Upper lobe of left lung (tissue), 6 donors: ENCODE data around the gene KIF22. TPM values are rescaled to one million over a fixed set of nuclear protein-coding genes. Genes with fewer than 3 reads are reported as not detected.
A peak's percentile ranks its signal among the peaks of the same experiment; 100 is the strongest.

Source experiments
- ATAC-seq, 2 donors: fragments of 200-7000 bp; cut with Tn5 transposase; one replicate each; pipeline ENCODE4 v1.9.1; 2022; ENCODE audit warnings: mild to moderate bottlenecking in 2 of 2, moderate library complexity in 2 of 2; ENCODE audit not compliant: low FRiP score in 2 of 2
- DNase-seq, 2 donors: peaks; one replicate each; pipeline ENCODE4 v3.0.0-alpha.2; 2019 to 2020
- H3K27ac ChIP-seq, 4 donors: fragments of 200-600 bp; sonication (generic); one replicate each; pipeline ENCODE4 v1.5.1; 2016 to 2019
- H3K27me3 ChIP-seq, 4 donors: fragments of 200-600 bp; sonication (generic); one replicate each; pipeline ENCODE4 v1.5.1; 2017 to 2019
- H3K36me3 ChIP-seq, 4 donors: fragments of 200-600 bp; sonication (generic); one replicate each; pipeline ENCODE4 v1.5.1; 2016 to 2019
- H3K4me1 ChIP-seq, 4 donors: fragments of 200-600 bp; sonication (generic); one replicate each; pipeline ENCODE4 v1.5.1; 2018 to 2019
- H3K4me3 ChIP-seq, 4 donors: fragments of 200-600 bp; sonication (generic); one replicate each; pipeline ENCODE4 v1.5.1; 2017 to 2019; ENCODE audit warnings: mild to moderate bottlenecking in 2 of 4, moderate library complexity in 1 of 4
- H3K9me3 ChIP-seq, 4 donors: fragments of 200-600 bp; sonication (generic); one replicate each; pipeline ENCODE4 v1.5.1; 2018 to 2019
- EP300 ChIP-seq, 4 donors: sonication (generic); formaldehyde crosslinking; IDR thresholded peaks; one replicate each; pipeline ENCODE4 v1.5.1; 2017; ENCODE audit warnings: antibody characterized with exemption in 4 of 4, control low read depth in 2 of 4
- POLR2A ChIP-seq, 4 donors: fragments of 450-650 bp; IDR thresholded peaks; one replicate each; pipeline ENCODE4 v1.5.1; 2016 to 2017; ENCODE audit warnings: antibody characterized with exemption in 4 of 4, mild to moderate bottlenecking in 2 of 4
- POLR2AphosphoS5 ChIP-seq, 2 donors: sonication (generic); formaldehyde crosslinking; IDR thresholded peaks; one replicate each; pipeline ENCODE4 v1.5.1; 2017; ENCODE audit warnings: antibody characterized with exemption in 2 of 2
- WGBS, 2 donors: methylation state at CpG; one replicate each; pipeline ENCODE4 v1.1.5; 2017 to 2018; 5-methylcytosine and 5-hydroxymethylcytosine counted together
- total RNA-seq, 6 donors: library from RNA; depleted of rRNA in 4 of 6; stranded (reverse); fragments of >200 nt in 4 of 6; gene quantifications; one replicate each; pipeline versions ENCODE4 v1.1.0 to v1.2.1, GENCODE V29; 2016 to 2021
- TF ChIP-seq, protein P1 (sequence below), 6 experiments: fragments of 450-650 bp in 4 of 6; fragments of 200-600 bp in 2 of 6; sonication (generic) in 2 of 6; IDR thresholded peaks; one replicate each; pipeline ENCODE4 v1.5.1; 2016 to 2019; ENCODE audit warnings: antibody characterized with exemption in 6 of 6
- donor health status: DM: no; HTN: no; CAD: no; lungs with moderate emphysema.
- donor health status: DM: no; HTN: yes; CAD: no; lungs with severe emphysema.

KIF22 gene
- total RNA-seq, 6 donors from 2014 or later = 9.1 to 43.5 (median 26.6) TPM

DNA sequence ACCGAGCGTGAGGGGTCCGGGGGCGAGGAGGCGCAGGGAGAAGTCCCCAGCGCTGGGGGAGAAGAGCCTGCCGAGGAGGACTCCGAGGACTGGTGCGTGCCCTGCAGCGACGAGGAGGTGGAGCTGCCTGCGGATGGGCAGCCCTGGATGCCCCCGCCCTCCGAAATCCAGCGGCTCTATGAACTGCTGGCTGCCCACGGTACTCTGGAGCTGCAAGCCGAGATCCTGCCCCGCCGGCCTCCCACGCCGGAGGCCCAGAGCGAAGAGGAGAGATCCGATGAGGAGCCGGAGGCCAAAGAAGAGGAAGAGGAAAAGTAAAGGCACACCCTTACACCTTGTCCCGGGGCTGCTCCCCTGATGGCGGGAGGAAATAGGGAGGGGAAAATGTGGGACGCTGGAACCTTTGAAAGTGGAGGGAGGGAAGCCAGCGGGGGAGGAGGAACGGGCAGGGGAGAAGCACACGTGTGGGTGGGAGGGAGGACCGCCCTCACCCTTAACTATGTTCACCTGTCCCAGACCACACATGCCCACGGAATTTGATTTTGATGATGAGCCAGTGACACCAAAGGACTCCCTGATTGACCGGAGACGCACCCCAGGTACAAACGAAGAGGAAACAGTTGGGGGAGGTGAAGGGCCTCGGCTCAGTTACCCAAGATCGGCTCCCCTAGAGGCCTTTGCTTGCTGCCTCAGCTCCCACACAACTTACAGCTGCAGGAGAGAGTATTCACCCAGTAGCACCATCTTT, 26.3 kb downstream of the KIF22 start:
- 3 to 4% methylated on average over 30 to 37 of the region's 37 CpGs for WGBS, 2 donors
- TF ChIP-seq POLR2A (IDR thresholded peaks at IDR 0.05) (no peak), EP300 (IDR thresholded peaks at IDR 0.05) (no peak), POLR2AphosphoS5 (IDR thresholded peaks at IDR 0.05) (peak in 1 of 2 donors; percentile 13)
- Histone ChIP-seq H3K4me1 (peaks cover 51 to 77% (median 59%) of the 10 kb centered on the region in 4 donors), H3K27ac (peak overlapping the region; percentile 80 to 96 (median 90)), H3K36me3 (peaks cover 0 to 15% (median 5%) of the 10 kb centered on the region in 4 donors), H3K9me3 (no peaks in the 10 kb centered on the region), H3K4me3 (peak overlapping the region; percentile 70 to 79 (median 76)), H3K27me3 (peaks cover 0 to 4% (median 0%) of the 10 kb centered on the region in 4 donors)
- ATAC-seq (peak; percentile 53 to 65), DNase-seq (peak; percentile 77 to 89)

DNA sequence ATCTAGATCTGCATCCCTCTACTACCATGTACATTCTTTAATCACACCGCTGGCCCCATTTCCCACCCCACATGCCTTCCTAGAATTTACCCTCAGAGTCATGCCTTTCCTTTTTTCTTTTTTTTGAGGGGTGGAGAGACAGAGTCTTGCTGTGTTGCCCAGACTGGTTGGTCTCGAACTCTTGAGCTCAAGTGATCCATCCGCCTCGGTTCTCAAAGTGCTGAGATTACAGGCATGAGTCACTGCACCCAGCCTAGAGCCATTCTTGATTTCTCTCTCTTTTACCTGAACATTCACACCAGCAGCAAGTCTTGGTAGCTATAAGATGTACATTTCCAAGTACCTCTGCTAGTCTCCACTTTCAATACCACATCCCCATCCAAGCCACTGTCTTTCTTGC, 27.5 kb downstream of the KIF22 start:
- DNase-seq (no peak), ATAC-seq (no peak)
- H3K4me1 ChIP-seq = peaks cover 51 to 75% (median 60%) of the 10 kb centered on the region in 4 donors
- H3K9me3 ChIP-seq = no peaks in the 10 kb centered on the region
- peak overlapping the region in 1 of 4 donors; percentile 94 for H3K27ac ChIP-seq
- no peak for TF ChIP-seq EP300 (IDR thresholded peaks at IDR 0.05)
- TF ChIP-seq POLR2AphosphoS5 (IDR thresholded peaks at IDR 0.05) = no peak
- TF ChIP-seq, protein P1, sequence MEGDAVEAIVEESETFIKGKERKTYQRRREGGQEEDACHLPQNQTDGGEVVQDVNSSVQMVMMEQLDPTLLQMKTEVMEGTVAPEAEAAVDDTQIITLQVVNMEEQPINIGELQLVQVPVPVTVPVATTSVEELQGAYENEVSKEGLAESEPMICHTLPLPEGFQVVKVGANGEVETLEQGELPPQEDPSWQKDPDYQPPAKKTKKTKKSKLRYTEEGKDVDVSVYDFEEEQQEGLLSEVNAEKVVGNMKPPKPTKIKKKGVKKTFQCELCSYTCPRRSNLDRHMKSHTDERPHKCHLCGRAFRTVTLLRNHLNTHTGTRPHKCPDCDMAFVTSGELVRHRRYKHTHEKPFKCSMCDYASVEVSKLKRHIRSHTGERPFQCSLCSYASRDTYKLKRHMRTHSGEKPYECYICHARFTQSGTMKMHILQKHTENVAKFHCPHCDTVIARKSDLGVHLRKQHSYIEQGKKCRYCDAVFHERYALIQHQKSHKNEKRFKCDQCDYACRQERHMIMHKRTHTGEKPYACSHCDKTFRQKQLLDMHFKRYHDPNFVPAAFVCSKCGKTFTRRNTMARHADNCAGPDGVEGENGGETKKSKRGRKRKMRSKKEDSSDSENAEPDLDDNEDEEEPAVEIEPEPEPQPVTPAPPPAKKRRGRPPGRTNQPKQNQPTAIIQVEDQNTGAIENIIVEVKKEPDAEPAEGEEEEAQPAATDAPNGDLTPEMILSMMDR (IDR thresholded peaks at IDR 0.05) = no peak
- no peak for TF ChIP-seq POLR2A (IDR thresholded peaks at IDR 0.05)
- WGBS, 2 donors = 62 to 83% methylated on average over 4 of the region's 4 CpGs
- H3K36me3 ChIP-seq = peaks cover 0 to 15% (median 5%) of the 10 kb centered on the region in 4 donors
- H3K27me3 ChIP-seq = no peaks in the 10 kb centered on the region
- peak overlapping the region in 1 of 4 donors; percentile 74 for H3K4me3 ChIP-seq

DNA sequence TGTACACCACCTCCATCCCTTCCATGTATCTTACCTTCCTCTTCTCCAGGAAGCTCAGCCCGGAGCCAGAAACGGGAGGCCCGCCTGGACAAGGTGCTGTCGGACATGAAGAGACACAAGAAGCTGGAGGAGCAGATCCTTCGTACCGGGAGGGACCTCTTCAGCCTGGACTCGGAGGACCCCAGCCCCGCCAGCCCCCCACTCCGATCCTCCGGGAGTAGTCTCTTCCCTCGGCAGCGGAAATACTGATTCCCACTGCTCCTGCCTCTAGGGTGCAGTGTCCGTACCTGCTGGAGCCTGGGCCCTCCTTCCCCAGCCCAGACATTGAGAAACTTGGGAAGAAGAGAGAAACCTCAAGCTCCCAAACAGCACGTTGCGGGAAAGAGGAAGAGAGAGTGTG, 29.0 kb downstream of the KIF22 start:
- H3K9me3 ChIP-seq = no peaks in the 10 kb centered on the region
- H3K36me3 ChIP-seq = peaks cover 0 to 15% (median 5%) of the 10 kb centered on the region in 4 donors
- no peak for TF ChIP-seq EP300 (IDR thresholded peaks at IDR 0.05)
- TF ChIP-seq POLR2AphosphoS5 (IDR thresholded peaks at IDR 0.05) = no peak
- TF ChIP-seq, protein P1 (IDR thresholded peaks at IDR 0.05) = no peak
- TF ChIP-seq POLR2A (IDR thresholded peaks at IDR 0.05) = no peak
- ATAC-seq = no peak
- peaks cover 66 to 82% (median 74%) of the 10 kb centered on the region in 4 donors for H3K4me1 ChIP-seq
- WGBS, 2 donors = 64 to 73% methylated on average over 15 of the region's 15 CpGs
- H3K27ac ChIP-seq = peak overlapping the region; percentile 91 to 93 (median 92)
- H3K4me3 ChIP-seq = peak overlapping the region in 3 of 4 donors; percentile 72 to 82 (median 74)
- peak; percentile 65 to 67 for DNase-seq
- H3K27me3 ChIP-seq = no peaks in the 10 kb centered on the region

GRCh38 chr16:29820271-29820701, 29.7 kb downstream of the KIF22 start, which contains the start of gene MVP:
TSS of gene MVP (plus strand) at chr16:29820462. CDS start at chr16:29830550, 10,088 bp downstream.
- ATAC-seq (peak; percentile 64 to 70), DNase-seq (peak; percentile 69 to 92)
- Histone ChIP-seq H3K27ac (peak within 1 kb of the TSS; percentile 91 to 93 (median 92)), H3K4me3 (peak within 1 kb of the TSS; percentile 41 to 82 (median 73)), H3K4me1 (peaks cover 68 to 82% (median 74%) of the 10 kb centered on the region in 4 donors), H3K36me3 (peaks cover 0 to 15% (median 5%) of the 10 kb centered on the region in 4 donors), H3K27me3 (no peaks in the 10 kb centered on the region), H3K9me3 (no peaks in the 10 kb centered on the region)
- TF ChIP-seq POLR2AphosphoS5 (IDR thresholded peaks at IDR 0.05) = peak; percentile 82 to 94
- peak in 1 of 4 donors; percentile 75 for TF ChIP-seq EP300 (IDR thresholded peaks at IDR 0.05)
- peak in 3 of 4 donors; percentile 24 to 81 (median 66) for TF ChIP-seq POLR2A (IDR thresholded peaks at IDR 0.05)
- TF ChIP-seq, protein P1 (IDR thresholded peaks at IDR 0.05) = no peak
- 0% methylated on average over 4 of the region's 4 CpGs for WGBS, 2 donors
